Fibroblast of mammary gland (primary cell): Measurements from ENCODE around the gene THOC6.
"Not testable (repeated sequence)": the region's sequence is repeated elsewhere in the genome, so short reads cannot be mapped to it uniquely, and the experiment has no call there.

Experiments used
- DNase-seq: peaks from one replicate; pipeline ENCODE4 v3.0.0-alpha.2; 2010; ENCODE audit warnings: low read depth
- H3K4me3 ChIP-seq: 2 replicates; pipeline ENCODE4 v1.5.1; 2011; ENCODE audit warnings: low read depth, mild to moderate bottlenecking, low read length, moderate library complexity; ENCODE audit not compliant: control insufficient read depth
- TF ChIP-seq, protein P1 (sequence below): conservative IDR thresholded peaks from 2 replicates; pipeline ENCODE4 v1.5.1; 2011; ENCODE audit warnings: low read depth, low read length, inconsistent platforms; ENCODE audit not compliant: control insufficient read depth, insufficient read depth

Gene THOC6

GRCh38 chr16:3046641-3047386 lies 23.0 kb downstream of the THOC6 start:
- no peak for DNase-seq
- no peak overlapping the region for H3K4me3 ChIP-seq
- TF ChIP-seq, protein P1, sequence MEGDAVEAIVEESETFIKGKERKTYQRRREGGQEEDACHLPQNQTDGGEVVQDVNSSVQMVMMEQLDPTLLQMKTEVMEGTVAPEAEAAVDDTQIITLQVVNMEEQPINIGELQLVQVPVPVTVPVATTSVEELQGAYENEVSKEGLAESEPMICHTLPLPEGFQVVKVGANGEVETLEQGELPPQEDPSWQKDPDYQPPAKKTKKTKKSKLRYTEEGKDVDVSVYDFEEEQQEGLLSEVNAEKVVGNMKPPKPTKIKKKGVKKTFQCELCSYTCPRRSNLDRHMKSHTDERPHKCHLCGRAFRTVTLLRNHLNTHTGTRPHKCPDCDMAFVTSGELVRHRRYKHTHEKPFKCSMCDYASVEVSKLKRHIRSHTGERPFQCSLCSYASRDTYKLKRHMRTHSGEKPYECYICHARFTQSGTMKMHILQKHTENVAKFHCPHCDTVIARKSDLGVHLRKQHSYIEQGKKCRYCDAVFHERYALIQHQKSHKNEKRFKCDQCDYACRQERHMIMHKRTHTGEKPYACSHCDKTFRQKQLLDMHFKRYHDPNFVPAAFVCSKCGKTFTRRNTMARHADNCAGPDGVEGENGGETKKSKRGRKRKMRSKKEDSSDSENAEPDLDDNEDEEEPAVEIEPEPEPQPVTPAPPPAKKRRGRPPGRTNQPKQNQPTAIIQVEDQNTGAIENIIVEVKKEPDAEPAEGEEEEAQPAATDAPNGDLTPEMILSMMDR = no peak

DNA sequence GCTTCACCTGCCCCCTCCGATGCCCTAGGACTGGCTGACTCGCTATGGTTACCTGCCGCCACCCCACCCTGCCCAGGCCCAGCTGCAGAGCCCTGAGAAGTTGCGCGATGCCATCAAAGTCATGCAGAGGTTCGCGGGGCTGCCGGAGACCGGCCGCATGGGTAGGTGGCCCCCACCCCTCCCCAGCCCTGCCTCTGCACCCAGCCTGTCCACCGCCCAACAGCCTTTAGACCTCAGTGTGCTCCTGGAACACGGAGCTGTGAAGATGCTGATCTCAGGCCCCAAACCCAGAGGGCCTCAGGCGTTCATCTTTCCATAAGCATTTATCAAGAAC lies 23.5 kb downstream of the THOC6 start:
- TF ChIP-seq, protein P1 = no peak
- no peak overlapping the region for H3K4me3 ChIP-seq

DNA sequence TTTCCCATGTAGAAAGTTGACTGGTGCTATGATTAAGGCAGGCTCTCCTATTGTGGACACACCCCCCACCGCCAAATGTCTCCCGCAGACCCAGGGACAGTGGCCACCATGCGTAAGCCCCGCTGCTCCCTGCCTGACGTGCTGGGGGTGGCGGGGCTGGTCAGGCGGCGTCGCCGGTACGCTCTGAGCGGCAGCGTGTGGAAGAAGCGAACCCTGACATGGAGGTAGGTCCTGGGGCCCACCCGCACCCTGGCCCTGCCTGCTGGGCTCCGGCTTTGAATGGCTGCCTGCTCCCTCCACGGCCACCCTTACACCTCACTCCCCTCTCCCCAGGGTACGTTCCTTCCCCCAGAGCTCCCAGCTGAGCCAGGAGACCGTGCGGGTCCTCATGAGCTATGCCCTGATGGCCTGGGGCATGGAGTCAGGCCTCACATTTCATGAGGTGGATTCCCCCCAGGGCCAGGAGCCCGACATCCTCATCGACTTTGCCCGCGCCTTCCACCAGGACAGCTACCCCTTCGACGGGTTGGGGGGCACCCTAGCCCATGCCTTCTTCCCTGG lies 26.2 kb downstream of the THOC6 start:
- TF ChIP-seq, protein P1 = no peak
- no peak for DNase-seq
- no peak overlapping the region for H3K4me3 ChIP-seq

More for the DNA sequence above, 23.5 kb downstream of the THOC6 start:
- no peak for DNase-seq

- no peak for DNase-seq
- H3K4me3 ChIP-seq = no peak overlapping the region
Measured at GRCh38 chr16:3050487-3050886, 26.7 kb downstream of the THOC6 start.

DNA sequence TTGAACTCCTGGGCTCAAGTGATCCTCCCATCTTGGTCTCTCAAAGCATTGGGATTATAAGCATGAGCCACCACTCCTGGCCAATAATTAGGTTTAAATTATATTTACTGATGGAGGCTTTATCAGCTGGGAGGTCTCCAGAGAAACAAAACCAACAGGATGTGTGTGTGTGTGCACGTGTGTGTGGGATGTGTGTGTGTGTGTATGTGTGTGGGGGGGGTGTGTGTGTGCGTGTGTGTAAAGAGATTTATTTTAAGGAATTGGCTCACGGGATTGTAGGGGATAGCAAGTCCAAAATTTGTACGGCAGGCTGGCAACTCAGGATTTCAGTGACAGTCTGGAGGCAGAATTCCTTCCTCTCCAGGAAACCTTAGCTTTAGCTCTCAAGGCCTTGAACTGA lies 27.2 kb downstream of the THOC6 start:
- H3K4me3 ChIP-seq = no peak overlapping the region
- TF ChIP-seq, protein P1 = no peak
- no peak for DNase-seq

More at GRCh38 chr16:3050487-3050886, 26.7 kb downstream of the THOC6 start:
- TF ChIP-seq, protein P1 = no peak

- TF ChIP-seq, protein P1 = no peak
- no peak for DNase-seq
Measured at GRCh38 chr16:3051494-3051893, 27.7 kb downstream of the THOC6 start.

GRCh38 chr16:3052571-3053329 lies 28.9 kb downstream of the THOC6 start:
- H3K4me3 ChIP-seq = not testable (repeated sequence)

More at GRCh38 chr16:3051494-3051893, 27.7 kb downstream of the THOC6 start:
- H3K4me3 ChIP-seq = no peak overlapping the region

GRCh38 chr16:3053330-3053710 lies 29.5 kb downstream of the THOC6 start:
- DNase-seq, H3K4me3 ChIP-seq: not testable (repeated sequence)

More at GRCh38 chr16:3052571-3053329, 28.9 kb downstream of the THOC6 start:
- DNase-seq = not testable (repeated sequence)
